ENCODE results near the gene NOCT.
"Not testable (repeated sequence)": the region's sequence is repeated elsewhere in the genome, so short reads cannot be mapped to it uniquely, and the experiment has no call there.

The NOCT gene

DNA sequence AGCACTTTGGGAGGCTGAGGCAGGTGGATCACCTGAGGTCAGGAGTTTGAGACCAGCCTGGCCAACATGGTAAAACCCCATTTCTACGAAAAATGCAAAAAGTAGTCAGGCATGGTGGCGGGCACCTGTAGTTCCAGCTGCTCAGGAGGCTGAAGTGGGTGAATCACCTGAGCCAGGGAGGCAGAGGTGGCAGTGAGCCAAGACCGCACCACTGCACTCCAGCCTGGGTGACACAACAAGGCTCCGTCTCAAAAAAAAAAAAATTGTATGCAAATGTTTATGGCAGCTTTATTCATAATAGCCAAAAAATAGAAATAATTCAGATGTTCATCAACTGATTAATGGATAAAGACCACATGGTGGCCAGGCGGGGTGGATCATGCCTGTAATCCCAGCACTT is 9.8 kb upstream of the NOCT start:
- Histone ChIP-seq H3K4me3 (no peak overlapping the region), H3K9me3 (no peaks in the 10 kb centered on the region), H3K4me1 (no peaks in the 10 kb centered on the region), H3K27me3 (no peaks in the 10 kb centered on the region), H3K27ac (no peak overlapping the region), H3K36me3 (no peaks in the 10 kb centered on the region)
- TF ChIP-seq, protein P1, sequence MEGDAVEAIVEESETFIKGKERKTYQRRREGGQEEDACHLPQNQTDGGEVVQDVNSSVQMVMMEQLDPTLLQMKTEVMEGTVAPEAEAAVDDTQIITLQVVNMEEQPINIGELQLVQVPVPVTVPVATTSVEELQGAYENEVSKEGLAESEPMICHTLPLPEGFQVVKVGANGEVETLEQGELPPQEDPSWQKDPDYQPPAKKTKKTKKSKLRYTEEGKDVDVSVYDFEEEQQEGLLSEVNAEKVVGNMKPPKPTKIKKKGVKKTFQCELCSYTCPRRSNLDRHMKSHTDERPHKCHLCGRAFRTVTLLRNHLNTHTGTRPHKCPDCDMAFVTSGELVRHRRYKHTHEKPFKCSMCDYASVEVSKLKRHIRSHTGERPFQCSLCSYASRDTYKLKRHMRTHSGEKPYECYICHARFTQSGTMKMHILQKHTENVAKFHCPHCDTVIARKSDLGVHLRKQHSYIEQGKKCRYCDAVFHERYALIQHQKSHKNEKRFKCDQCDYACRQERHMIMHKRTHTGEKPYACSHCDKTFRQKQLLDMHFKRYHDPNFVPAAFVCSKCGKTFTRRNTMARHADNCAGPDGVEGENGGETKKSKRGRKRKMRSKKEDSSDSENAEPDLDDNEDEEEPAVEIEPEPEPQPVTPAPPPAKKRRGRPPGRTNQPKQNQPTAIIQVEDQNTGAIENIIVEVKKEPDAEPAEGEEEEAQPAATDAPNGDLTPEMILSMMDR (IDR thresholded peaks at IDR 0.05), result no peak
- no peak for DNase-seq
- intact Hi-C loops (cut with DNase I; ENCODE audit: low total_unique reads), result no loop called here

DNA sequence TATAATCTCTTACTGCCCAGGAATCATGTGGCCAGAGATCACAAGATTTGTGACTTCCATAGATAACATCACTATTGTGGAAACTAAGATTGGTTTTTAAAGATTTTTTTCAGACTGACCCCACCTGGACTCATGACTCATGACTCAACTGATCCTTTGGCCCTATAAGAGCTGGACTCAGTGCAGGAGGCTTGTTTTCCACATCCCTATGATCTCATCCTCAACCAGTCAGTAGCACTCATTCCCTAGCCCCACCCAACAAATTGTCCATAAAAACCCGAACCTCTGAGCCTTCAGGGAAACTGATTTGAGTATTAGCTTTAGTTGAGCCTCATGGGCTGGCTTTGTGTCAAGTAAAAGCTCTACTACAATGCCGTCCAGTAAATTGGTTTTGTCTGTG is 7.9 kb upstream of the NOCT start:
- Histone ChIP-seq H3K36me3 (no peaks in the 10 kb centered on the region), H3K9me3 (no peaks in the 10 kb centered on the region), H3K27ac (no peak overlapping the region), H3K4me1 (no peaks in the 10 kb centered on the region), H3K4me3 (no peak overlapping the region), H3K27me3 (no peaks in the 10 kb centered on the region)
- TF ChIP-seq, protein P1 (IDR thresholded peaks at IDR 0.05), result no peak
- intact Hi-C loops (cut with DNase I; ENCODE audit: low total_unique reads), result no loop called here
- DNase-seq, result no peak

DNA sequence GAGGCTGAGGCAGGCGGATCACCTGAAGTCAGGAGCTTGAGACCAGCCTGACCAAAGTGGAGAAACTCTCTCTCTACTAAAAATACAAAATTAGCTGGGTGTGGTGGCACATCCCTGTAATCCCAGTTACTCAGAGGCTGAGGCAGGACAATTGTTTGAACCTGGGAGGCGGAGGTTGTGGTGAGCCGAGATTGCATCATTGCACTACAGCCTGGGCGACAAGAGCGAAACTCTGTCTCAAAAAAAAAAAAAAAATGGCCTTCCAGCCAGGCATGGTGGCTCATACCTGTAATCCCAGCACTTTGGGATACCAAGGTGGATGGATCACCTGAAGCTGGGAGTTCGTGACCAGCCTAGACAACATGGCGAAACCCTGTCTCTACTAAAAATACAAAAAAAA is 7.3 kb upstream of the NOCT start:
- H3K27ac ChIP-seq; H3K9me3 ChIP-seq; H3K4me3 ChIP-seq; DNase-seq; H3K36me3 ChIP-seq; H3K27me3 ChIP-seq; intact Hi-C loops (cut with DNase I; ENCODE audit: low total_unique reads); H3K4me1 ChIP-seq: not testable (repeated sequence)

DNA sequence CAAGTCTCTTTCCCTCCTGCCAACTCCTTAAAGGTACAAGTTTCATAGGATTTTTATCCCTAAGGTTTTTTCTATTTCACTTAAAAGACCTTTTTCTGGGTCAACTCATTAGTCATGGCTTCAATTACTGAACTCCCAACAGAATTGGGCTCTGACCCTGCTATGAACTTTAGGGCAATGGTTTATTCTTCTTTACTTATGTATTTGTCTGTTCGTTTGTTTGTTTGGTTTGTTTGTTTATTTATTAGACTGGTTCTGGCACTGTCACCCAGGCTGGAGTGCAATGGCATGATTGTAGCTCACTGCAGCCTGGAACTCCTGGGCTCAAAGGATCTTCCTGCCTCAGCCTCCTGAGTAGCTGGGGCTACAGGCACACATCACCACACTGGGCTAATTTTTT is 5.9 kb upstream of the NOCT start:
- H3K36me3 ChIP-seq, result no peaks in the 10 kb centered on the region
- intact Hi-C loops (cut with DNase I; ENCODE audit: low total_unique reads), result loop anchor here (10.0 kb wide), 1 partner anchor 165 kb away; the partner anchor contains the start of gene ELF2
- TF ChIP-seq, protein P1 (IDR thresholded peaks at IDR 0.05), result no peak
- H3K9me3 ChIP-seq, result no peaks in the 10 kb centered on the region
- H3K27ac ChIP-seq, result no peak overlapping the region
- H3K27me3 ChIP-seq, result no peaks in the 10 kb centered on the region
- DNase-seq, result no peak
- H3K4me3 ChIP-seq, result no peak overlapping the region
- H3K4me1 ChIP-seq, result peaks cover 0 to 10% (median 3%) of the 10 kb centered on the region in 4 donors

DNA sequence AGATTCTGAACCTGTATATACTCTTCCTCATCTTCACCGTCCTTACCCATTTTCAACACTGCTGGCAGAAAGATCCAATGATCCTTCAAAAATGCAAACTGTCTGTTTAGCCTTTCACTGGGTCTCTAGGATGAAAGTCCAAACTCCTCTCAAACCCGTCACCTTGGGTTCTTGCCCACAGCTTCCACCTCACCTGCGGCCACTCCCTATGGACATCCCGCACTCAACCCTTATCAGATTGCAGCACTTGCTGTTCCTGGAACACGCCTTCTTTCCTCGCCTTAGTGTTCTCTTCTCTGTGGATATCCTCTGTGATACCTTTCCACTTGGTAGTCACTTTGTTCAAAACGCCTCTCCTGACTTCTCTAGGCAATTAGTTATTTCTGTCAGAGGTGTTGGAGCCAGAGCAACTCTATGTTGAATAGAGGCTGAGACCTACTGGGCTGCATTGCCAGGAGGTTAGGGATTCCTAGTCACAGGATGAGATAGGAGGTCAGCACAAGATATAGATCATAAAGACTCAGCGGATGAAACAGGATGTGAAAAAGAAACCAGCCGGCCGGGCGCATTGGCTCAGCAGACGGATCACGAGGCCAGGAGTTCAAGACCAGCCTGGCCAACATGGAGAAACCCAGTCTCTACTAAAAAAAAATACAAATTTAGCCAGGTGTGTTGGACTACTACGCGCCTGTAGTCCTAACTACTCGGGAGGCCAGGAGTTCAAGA is 4.2 kb upstream of the NOCT start:
- intact Hi-C loops (cut with DNase I; ENCODE audit: low total_unique reads), result loop anchor here (10.0 kb wide), 1 partner anchor 163 kb away; the partner anchor contains the start of gene ELF2
- DNase-seq, result no peak
- Histone ChIP-seq H3K9me3 (no peaks in the 10 kb centered on the region), H3K27me3 (no peaks in the 10 kb centered on the region), H3K4me1 (peaks cover 0 to 16% (median 8%) of the 10 kb centered on the region in 4 donors), H3K27ac (no peak overlapping the region), H3K4me3 (no peak overlapping the region), H3K36me3 (no peaks in the 10 kb centered on the region)
- TF ChIP-seq, protein P1 (IDR thresholded peaks at IDR 0.05), result no peak

GRCh38 chr4:139014371-139015268 is 961 bp upstream of the NOCT start:
- TF ChIP-seq, protein P1 (IDR thresholded peaks at IDR 0.05), result no peak
- no peaks in the 10 kb centered on the region for H3K36me3 ChIP-seq
- intact Hi-C loops (cut with DNase I; ENCODE audit: low total_unique reads), result loop anchor here (10.0 kb wide), 1 partner anchor 160 kb away; the partner anchor contains the start of gene ELF2
- no peaks in the 10 kb centered on the region for H3K9me3 ChIP-seq
- peak overlapping the region; percentile 64 to 79 for H3K4me3 ChIP-seq
- H3K27ac ChIP-seq, result peak overlapping the region; percentile 84 to 87
- no peak for DNase-seq
- H3K4me1 ChIP-seq, result peaks cover 0 to 20% (median 8%) of the 10 kb centered on the region in 4 donors
- H3K27me3 ChIP-seq, result no peaks in the 10 kb centered on the region
